ENCODE results near the gene NTRK1. TPM values are rescaled to one million over a fixed set of nuclear protein-coding genes. Genes with fewer than 3 reads are reported as not detected.
A peak's percentile ranks its signal among the peaks of the same experiment; 100 is the strongest.

NTRK1 gene
- total RNA-seq, 1 donor: 7.5 TPM

DNA sequence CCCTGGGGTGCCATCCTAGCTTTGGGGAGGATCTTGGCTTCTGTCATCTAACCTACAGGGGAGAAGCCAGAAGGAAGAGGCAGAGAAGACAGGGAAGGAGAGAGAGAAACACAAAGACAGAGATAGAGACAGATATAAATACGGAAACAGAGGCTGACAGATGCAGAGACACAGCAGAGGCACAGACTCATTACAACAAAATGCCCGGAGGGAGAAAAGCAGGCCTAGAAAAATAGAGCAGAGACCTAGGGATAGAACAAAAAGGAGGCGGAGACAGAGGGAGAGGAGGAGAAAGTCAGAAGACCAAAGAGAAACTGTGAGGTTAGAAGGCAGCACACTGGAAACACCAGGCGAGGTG lies 34.8 kb downstream of the NTRK1 start:
- DNase-seq (ENCODE audit: low read depth in 2 of 3, low spot score in 2 of 3): no peak

DNA sequence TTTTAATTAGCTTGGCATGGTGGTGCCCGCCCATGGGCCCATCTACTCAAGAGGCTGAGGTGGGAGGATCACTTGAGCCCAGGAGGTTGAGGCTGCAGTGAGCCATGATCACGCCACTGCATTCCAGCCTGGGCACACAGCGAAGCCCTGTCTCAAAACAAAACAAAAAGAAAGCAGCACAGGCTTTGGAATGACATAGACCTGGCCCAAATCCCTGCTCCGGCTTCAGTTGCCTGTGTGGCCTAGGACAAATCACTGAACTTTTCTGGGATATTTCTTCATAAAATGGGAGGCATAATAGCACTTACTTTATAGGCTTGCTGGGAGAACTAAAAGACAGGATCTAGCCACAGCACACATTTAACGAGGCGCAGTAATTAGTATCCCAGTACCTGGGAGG lies 35.3 kb downstream of the NTRK1 start:
- DNase-seq (ENCODE audit: low read depth in 2 of 3, low spot score in 2 of 3): no peak

DNA sequence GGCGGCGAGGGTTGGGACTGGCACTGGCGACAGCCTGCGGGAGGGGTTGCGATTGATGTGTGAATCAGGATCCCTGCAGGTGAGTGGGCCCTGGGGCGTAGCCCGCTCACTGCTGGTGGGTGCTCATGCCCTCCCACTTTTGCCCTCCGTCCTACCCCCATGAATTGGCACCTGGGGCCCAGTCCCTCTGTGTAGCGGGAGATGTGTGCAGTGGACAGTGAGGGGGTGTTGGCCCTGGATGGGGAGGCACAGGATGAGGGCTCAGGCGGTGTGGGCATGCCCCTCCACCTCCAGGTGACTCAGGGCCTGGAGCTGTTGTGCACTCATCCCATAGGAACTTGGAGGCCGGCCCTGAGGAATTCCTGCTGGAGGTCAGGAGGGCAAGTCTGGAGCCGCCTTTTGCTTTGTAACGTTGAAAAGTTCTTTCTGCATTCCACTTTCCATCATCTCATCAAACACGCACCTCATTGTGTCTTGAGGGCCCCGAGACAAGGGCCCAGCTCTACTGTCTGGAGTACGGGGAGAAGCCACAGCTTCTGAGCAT lies 35.9 kb downstream of the NTRK1 start:
- no peak for DNase-seq (ENCODE audit: low read depth in 2 of 3, low spot score in 2 of 3)

DNA sequence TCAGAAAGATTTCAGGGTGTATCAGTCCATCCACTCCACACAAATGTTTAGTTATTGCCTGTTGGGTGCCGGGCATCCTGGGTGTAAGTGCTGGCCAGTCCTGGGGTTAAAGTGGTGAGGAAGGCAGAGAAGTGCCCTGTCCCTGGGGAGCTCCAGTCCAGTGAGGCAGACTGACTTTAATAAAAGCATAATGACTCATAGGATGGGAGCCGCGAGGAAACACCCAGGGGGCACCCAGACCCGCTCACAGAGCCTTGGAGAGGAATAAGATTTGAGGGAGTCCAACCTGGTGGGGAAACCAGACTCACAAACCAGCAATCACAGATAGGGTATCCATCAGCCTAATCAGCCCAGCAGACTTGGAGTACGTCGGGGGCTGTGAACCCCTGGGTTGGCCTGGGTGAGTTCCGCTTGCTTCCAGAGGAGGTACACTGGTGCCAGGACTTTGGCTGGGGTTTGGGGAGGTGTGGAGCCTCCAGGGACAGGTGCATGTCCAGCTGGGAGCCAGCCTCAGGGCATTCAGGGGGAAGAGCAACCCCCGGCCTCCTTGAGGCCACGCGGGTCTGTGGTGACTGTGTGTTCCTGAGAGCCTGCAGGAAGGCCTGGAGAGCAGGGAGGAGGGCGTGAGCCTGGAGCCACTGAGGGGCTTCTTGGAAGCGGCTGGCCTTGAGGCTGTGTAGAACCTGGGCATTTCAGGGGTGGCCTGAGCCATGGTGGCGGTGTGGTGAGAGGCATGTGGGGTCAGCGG lies 36.6 kb downstream of the NTRK1 start:
- no peak for DNase-seq (ENCODE audit: low read depth in 2 of 3, low spot score in 2 of 3)

DNA sequence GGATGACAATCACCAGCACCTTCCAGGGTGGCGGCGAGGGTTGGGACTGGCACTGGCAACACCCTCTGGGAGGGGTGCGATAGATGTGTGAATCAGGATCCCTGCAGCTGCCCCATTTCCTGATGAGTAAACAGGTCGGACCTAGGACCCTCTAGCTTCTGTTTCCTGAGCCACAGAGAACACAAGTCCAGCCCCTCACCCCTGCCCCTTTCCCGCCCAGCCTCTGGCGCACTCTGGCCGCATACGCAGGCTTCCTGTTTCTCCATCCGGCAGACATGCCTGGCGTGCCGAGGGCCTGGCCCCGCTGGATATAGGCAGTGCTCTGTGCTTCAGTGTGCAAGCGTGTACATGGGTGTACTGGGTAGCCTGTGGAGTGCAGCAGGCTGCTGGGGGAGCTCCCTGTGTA lies 37.5 kb downstream of the NTRK1 start:
- peak in 2 of 3 donors; percentile 90 to 94 for DNase-seq (ENCODE audit: low read depth in 2 of 3, low spot score in 2 of 3)

DNA sequence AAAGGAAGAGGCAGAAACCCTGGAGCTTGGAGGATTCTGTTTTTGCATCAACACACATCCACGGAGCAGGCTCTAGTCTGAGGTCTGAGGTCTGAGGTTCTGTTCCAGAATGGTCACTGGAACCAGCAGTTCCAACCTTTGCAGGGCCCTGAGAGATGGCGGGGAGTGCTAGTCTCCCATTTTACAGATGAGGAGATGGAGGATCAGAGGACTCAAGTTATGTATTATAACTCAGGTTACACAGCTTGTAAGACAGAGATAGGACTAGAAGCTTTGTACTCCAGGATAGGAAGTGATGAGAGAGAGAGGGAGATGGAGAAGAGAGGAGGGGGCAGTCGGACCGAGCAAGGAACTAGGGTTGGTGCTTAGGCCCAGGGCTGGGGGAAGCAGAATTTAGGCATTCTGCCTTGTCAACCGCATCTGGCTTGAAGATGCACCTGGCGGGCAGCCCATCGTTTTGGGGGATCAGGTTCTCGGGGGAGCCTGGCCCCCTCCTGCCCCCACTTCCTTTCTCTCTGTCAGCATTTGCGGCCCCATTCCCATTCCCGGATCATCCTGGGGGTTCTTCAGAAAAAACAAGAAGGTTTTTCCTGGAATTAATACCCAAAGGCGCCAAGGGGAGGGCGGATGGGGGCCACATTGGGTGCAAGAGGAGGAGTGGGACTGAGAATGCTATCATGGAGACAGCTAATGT lies 38.5 kb downstream of the NTRK1 start:
- DNase-seq (ENCODE audit: low read depth in 2 of 3, low spot score in 2 of 3): no peak

DNA sequence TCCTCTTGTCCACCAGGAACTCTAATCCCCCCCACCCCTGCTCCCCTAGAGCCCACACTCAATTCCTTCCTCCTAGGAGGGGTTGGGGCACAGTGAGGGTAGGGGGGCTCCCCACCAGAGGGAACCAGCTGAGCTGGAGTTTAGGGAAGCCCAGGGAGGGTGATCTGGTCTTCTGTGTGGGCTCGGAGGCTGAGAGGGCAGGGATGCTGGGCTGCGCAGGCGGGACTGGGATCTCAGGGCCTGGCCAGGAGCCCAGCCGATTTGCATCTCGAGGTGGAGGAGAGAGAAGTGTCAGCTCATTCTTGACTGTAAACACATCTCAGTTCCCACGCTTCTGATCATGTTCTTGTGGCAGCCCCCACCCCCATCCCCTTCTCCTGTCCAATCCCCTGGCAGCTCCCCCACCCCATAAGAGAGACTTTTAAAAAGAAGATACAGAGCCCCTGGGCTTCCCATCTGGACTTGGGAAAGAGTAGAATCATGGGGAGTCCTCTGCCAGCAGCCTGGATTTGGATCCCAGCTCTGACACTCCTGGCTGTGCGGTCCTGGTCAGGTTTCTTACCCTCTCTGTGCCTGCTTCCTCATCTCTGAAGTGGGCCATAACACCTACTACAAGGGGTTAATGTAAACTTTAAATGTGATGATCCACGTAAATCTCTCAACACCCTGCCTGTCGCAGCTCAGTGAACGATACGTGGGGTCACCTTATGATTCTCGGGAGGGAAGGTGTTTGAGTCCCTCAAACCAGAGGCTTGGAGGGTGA lies 39.5 kb downstream of the NTRK1 start:
- no peak for DNase-seq (ENCODE audit: low read depth in 2 of 3, low spot score in 2 of 3)

DNA sequence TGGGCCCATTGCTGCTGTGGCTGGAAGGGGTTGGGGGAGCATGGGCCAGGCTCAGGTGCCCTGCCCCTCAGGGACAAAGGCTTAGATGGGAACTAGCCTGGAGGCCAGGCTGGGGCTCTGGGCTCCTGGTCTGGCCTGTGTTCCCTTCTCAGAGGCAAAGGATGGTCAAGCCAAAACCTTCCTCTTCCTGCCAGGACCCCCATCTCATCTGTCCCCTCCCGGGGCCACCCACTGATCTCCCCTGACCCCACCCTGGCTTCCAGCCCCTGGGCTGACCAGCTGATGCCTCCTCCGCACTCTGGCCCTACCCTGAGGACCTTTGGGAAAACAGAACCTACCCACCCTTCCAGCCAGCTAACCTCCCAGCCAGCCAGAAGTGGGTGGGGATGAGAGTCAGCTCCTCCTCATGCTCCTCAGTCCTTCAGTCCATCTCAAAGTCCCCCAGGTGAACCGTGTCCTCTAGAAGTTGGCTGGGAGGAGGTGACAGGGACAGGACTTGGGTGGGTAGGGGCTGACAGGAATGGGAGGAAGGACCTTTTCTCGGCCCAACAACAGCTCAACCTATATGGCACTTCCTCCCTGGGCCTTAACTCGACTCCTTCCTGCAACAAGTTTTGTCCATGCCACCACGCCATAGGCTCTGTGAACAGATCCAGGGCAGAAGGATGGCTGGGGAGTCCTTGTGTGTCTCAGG lies 40.4 kb downstream of the NTRK1 start:
- DNase-seq (ENCODE audit: low read depth in 2 of 3, low spot score in 2 of 3): no peak

DNA sequence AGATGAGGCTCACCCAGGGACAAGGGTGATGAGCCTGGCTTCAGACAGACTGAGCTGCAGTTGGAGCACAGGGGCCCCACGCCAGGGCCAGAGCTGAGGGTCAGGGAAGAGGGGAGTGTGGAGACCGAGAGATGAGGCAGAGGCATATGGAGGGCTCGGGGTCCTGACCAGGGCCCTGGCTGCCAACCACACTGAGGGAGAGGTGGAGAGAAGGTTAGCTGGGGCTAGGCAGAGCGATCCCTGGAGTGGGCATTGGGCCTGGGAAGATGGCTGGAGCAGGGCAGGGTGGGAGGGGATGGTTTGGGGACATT lies 40.9 kb downstream of the NTRK1 start:
- DNase-seq (ENCODE audit: low read depth in 2 of 3, low spot score in 2 of 3): no peak

DNA sequence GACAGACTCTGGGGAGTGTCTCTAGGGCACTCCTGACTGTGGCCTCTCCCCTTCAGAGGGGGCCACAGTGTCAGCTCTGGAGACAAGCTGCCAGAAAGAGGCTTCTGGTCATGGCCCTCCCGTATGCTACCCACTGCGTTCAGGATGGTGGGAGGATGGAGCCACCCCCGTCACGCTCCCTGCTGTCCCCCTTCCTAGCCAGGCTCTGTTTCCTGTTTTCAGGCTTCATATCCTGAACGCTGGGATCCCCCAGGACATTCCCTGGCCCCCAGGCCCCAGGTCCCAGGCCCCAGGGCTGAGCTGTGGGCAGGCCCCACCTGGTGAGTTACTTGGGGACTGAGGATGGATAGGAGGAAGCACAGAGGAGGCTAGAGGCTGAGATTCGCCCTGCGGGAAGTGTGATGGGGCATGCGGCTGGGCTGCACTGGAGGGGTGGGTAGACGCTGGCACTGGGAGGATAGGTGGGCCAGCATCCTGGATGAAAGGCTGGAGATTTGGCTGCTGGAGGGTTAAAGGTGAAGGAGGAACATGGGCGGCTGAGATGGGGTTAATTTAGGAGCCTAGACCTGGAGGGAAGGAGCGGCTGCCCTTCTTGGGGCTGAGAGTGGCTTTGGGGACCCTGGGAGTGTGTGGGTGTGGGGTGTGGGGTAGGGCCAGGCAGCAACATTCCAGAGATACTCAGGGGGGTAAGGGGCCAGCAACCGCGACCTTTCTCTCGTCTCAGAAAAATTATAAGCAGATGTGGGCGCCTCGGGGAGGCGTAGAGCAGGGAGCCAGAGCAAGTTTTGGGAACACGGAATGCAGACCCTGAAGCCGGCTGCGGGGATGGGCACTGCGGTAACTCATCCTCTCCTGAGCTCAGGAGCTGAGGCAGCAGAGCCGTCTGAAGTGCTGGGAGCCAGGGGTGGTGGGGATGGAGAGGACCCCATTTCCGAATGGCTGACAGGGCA lies 41.6 kb downstream of the NTRK1 start:
- no peak for DNase-seq (ENCODE audit: low read depth in 2 of 3, low spot score in 2 of 3)

DNA sequence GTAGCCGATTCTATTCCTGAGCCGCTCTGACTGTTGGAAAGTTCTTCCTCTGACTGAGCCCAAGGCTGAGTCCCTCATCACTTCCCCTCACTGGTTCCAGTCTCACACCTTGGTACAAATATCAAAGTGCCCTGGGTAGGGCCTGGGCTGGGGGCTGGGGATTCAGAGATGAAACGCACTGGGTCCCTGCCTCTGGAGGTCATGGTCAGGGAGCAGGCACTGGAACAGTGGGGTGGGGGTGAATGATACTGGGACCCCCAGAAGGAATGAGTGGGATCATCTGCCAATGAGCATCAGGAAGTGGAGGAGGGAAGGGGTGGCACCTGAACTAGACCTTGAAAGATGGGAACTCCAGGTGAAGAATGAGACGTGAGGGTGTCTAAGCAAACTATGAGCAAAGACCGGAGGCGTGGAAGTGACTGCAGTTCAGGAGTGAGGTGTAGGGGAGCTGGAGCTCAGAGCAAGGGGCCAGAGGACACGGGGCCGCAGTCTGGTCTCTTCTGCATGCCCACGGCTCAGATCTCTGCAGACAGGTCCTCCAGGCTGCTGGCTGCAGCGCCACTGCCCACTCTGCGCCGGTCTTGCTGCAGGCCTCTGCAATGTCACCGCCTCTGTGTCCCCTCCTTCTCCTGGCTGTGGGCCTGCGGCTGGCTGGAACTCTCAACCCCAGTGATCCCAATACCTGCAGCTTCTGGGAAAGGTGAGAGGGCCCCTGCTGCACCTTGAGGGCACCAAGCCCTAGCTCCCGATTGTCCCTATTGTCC lies 42.8 kb downstream of the NTRK1 start:
- DNase-seq (ENCODE audit: low read depth in 2 of 3, low spot score in 2 of 3): no peak

DNA sequence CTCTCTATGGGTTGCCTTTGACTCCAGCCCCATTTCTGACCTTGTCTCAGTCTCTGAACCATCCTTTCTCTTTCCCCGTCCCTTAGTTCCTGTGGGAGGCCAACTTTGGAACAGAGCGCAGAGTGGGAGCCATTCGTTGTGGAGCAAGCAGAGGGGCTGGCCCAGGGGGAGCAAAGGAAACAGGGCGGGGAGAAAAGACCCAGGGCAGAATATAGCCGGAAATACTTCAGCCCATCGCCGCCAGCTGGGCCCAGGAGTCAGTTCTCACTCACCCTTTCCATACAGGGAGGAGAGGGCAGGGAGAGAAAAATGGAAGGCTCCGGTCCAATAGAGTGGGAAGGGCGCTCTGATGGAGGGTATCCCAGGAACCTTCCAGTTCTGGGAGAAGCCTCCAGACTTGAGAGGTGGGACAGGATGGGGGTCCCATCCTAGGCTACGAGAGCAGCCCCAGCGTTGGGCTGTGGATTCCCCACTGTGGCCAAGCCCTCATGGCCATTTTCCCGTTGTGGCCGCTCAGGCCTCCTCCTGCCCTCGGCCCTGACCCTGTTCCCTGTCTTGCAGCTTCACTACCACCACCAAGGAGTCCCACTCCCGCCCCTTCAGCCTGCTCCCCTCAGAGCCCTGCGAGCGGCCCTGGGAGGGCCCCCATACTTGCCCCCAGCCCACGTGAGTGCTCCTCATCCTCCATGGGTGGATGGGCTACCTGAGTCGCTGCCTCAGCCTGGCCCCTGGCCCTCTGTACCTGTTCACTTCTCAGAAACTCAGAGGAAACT lies 43.7 kb downstream of the NTRK1 start:
- DNase-seq (ENCODE audit: low read depth in 2 of 3, low spot score in 2 of 3): no peak

DNA sequence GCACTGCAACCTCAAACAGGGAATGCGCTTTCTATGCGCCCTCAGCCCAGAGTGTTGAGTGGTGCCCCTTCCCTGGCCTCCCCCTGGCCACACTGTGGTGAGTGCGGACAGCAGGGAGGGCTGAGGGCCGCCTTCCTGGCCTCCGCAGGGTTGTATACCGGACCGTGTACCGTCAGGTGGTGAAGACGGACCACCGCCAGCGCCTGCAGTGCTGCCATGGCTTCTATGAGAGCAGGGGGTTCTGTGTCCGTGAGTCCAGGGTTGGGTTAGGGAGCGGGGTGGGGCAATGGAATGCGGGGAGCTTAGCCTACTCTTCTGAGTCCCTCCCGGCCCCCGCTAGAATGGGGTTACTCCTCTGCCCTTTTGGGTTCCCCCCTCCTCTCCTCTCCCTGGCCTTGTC lies 44.5 kb downstream of the NTRK1 start:
- no peak for DNase-seq (ENCODE audit: low read depth in 2 of 3, low spot score in 2 of 3)

DNA sequence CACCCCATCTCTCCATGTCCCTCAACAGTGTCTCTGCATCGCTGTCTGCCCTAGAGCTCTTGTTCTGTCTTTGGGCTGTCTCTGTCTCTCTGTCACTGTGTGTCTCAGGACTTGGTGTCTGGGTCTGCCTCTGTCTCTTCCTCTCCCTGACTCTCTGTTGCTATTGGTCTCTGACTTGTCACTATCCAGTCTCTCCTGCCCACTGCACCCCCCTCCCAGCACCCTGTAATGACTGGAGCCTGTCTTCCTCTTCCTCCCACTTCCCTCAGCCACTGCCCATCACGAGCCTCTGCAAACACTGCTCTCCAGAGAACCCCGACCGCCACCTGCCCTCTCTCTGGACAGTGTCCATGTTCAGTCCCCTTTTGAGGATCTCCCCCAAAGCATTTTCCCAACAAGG lies 45.0 kb downstream of the NTRK1 start:
- DNase-seq (ENCODE audit: low read depth in 2 of 3, low spot score in 2 of 3): no peak

DNA sequence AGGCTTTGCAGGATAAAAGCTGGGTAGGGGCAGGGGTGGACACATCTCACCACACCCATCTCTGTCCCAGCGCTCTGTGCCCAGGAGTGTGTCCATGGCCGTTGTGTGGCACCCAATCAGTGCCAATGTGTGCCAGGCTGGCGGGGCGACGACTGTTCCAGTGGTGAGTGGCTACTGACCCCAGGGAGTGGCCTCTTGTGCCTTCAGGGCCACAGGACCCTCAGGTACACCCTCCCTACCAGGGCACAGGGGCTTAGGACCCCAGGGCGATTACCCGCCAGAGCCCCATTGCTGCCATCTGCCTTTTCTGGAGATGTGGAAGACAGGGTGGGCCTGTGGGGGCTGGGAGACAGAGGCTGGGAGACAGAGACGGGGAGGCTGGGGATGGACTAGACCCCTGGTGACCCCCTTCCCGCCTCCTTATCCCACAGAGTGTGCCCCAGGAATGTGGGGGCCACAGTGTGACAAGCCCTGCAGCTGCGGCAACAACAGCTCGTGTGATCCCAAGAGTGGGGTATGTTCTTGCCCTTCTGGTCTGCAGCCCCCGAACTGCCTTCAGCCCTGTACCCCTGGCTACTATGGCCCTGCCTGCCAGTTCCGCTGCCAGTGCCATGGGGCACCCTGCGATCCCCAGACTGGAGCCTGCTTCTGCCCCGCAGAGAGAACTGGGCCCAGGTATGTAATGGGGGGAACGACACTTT lies 45.7 kb downstream of the NTRK1 start:
- DNase-seq (ENCODE audit: low read depth in 2 of 3, low spot score in 2 of 3): no peak

DNA sequence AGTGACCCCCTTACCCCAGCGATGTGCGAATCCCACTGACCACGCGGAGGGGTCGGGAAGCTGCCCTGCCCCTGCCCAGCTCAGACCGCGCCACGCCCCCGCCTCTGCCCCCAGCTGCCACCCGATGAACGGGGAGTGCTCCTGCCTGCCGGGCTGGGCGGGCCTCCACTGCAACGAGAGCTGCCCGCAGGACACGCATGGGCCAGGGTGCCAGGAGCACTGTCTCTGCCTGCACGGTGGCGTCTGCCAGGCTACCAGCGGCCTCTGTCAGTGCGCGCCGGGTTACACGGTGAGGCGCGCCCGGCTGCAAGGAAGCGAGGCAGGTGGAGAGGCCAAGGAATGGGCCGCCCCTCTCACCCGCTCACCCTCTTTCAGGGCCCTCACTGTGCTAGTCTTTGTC lies 47.9 kb downstream of the NTRK1 start:
- DNase-seq (ENCODE audit: low read depth in 2 of 3, low spot score in 2 of 3): no peak

DNA sequence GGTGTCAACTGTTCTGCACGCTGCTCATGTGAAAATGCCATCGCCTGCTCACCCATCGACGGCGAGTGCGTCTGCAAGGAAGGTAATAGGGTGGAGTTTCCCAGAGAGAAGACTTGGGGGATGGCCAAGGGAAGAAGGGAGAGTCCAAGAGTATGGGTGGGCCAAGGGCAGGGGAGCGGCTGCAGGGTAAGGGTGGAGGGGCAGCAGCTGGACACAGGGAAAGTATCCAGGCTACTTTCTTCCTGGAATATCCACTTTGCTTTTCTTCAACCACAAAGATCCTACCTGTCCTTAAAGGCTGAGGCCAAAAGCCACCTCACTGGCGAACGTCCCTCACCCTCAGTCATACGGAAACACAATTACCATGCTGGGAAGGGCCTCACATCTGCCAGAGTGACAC lies 48.3 kb downstream of the NTRK1 start:
- no peak for DNase-seq (ENCODE audit: low read depth in 2 of 3, low spot score in 2 of 3)

DNA sequence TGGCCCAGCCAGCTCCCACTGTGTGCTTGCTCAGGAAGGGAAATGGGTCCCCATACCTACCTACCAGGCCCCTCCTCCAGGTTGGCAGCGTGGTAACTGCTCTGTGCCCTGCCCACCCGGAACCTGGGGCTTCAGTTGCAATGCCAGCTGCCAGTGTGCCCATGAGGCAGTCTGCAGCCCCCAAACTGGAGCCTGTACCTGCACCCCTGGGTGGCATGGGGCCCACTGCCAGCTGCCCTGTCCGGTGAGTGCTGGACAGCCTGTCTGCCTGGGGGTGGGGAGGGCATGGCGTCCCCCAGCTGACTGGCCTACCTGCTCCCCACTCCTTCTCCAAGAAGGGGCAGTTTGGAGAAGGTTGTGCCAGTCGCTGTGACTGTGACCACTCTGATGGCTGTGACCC lies 49.0 kb downstream of the NTRK1 start:
- no peak for DNase-seq (ENCODE audit: low read depth in 2 of 3, low spot score in 2 of 3)
